ENCODE data around the gene SDK2.

Gene SDK2

DNA sequence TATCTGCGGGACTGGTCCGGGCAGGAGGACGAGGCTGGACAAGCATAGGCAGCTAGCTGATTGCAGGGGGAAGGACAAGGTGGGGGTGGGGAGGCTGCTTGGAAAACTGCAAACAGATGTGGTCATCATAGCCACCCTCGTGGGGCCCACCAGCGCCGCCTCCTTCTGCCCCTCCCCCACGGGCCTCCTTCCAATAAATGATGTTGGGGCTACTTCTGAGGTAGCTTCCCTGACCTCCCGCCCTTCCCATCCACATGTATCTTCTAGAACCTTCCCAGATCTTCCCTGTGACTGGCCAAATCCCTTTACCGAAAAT lies 320.1 kb downstream of the SDK2 start:
- TF ChIP-seq, protein P1, sequence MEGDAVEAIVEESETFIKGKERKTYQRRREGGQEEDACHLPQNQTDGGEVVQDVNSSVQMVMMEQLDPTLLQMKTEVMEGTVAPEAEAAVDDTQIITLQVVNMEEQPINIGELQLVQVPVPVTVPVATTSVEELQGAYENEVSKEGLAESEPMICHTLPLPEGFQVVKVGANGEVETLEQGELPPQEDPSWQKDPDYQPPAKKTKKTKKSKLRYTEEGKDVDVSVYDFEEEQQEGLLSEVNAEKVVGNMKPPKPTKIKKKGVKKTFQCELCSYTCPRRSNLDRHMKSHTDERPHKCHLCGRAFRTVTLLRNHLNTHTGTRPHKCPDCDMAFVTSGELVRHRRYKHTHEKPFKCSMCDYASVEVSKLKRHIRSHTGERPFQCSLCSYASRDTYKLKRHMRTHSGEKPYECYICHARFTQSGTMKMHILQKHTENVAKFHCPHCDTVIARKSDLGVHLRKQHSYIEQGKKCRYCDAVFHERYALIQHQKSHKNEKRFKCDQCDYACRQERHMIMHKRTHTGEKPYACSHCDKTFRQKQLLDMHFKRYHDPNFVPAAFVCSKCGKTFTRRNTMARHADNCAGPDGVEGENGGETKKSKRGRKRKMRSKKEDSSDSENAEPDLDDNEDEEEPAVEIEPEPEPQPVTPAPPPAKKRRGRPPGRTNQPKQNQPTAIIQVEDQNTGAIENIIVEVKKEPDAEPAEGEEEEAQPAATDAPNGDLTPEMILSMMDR (IDR thresholded peaks at IDR 0.05; ENCODE audit: insufficient read depth, missing control alignments), result no peak
- no peak for DNase-seq (ENCODE audit: insufficient read length, low spot score)
- FAIRE-seq, result no peak

DNA sequence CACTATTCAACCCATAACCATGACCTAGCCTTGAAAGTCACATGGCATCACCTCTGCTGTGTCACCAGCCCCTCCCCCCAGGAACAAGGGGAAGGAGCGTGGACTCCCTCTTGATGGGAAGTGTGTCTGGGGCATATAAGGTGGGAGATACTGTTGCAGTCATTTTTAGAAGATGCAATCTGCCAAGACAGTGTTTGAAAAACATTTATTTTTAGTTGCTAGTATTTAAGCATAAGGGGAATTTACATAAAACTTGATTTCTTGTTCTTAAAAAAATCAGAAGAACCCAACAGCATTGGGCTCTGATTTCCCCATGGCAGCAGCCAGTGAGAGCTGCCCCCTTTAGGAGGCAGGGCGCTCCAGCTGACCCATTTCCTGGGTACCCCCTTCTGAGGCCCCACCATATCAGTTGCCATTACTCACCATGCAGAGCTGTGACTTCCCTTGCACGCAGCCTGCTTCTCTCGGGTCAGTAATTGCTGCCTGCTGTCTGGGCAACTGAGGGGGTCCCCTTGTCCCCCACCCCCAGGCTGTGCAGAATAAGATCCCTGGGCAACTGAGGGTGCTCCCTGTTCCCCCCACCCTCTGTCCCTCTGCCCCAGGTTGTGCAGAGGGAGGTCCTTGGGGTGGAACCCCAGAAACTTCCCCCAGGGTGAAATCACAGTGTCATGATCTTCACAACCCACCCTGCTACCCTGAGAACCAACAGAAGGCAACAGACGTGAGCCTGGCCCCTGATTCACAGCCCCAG lies 320.7 kb downstream of the SDK2 start:
- FAIRE-seq, result no peak
- TF ChIP-seq, protein P1 (IDR thresholded peaks at IDR 0.05; ENCODE audit: insufficient read depth, missing control alignments), result no peak
- DNase-seq (ENCODE audit: insufficient read length, low spot score), result no peak

DNA sequence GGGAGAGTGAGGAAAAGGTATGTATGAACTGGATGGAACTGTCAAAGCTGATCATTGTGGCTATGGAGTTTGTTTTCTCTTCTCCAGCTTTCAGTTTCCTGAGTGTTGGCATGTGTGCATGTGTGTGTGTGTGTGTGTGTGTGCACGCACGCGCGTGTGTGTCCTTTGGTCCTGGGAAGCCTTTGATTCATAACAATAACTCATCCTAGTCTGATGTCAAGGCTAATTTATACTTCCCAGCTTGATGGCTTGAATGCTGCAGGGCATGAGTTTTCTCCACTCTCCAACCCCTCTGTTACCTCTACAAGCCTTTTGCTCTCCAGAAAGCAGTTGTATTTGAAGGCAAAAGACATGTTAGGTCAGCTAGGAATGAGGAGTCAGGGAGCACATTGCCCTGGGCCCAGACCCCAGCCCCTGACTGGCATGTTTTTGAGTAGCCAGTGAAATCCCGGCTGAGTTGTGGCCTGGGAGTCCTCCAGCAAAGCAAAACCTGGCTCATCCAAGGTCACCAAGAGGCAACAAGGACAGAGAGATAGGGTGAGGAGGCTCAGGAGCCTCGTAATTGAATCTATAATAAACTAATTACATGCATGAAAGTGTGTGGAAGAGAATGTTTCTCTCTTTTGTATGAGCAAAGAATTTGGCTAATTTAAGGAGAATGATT lies 323.5 kb downstream of the SDK2 start:
- TF ChIP-seq, protein P1 (IDR thresholded peaks at IDR 0.05; ENCODE audit: insufficient read depth, missing control alignments), result no peak
- no peak for DNase-seq (ENCODE audit: insufficient read length, low spot score)
- FAIRE-seq, result no peak

DNA sequence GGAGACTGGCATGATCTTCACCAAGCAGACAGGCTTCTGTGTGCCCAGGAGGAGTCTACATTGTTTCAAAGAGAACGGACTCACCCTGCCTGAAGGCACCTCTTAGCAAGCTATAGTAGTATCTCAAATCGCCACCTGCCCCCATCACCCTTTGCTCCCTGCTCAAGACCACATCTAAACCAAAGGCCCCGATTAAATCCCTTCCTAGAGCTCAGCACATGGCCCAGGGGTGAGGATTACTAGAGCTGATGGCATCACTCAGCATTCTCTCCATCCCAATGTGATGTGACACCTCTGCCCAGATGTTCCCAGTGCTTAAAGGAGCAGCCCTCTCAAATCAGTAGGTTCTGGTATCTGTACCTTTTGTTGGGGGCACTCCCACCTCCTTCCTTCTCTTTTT lies 324.5 kb downstream of the SDK2 start:
- TF ChIP-seq, protein P1 (IDR thresholded peaks at IDR 0.05; ENCODE audit: insufficient read depth, missing control alignments), result no peak
- DNase-seq (ENCODE audit: insufficient read length, low spot score) (no peak), FAIRE-seq (no peak)

DNA sequence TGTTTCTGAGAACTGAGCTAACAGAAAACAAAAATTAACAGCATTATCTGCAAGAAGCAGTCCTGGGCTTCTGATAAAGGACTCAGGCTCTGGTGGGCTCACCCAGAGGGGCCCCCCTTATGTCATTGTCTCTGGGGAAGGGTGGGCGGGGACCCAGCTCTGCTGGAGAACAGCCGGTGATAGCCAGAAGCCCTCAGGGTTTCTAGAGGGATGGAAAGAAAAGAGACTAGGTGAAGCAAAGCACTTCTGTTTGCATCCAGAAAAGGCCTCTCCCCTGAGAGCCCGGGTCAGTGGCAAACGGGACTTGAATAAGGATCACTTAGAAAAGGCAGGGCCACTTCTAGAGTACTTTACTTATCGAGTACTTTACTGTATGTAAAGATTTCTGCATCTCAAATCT lies 325.4 kb downstream of the SDK2 start:
- TF ChIP-seq, protein P1 (IDR thresholded peaks at IDR 0.05; ENCODE audit: insufficient read depth, missing control alignments), result no peak
- FAIRE-seq (no peak), DNase-seq (ENCODE audit: insufficient read length, low spot score) (no peak)

DNA sequence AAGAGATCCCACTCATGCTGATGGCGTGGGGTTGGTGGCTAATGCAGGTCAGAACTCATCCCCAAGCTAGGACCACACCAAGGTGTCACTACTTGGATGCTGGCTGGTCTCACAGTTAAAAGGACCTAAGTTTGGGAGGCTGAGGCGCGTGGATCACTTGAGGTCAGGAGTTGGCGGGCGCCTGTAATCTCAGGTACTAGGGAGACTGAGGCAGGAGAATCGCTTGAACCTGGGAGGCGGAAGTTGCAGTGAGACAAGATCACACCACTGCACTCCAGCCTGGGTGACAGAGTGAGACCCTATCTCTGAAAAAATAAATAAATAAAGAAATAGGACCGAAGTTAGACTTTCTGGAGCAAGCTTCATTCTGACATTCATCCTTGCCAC lies 325.8 kb downstream of the SDK2 start:
- no peak for DNase-seq (ENCODE audit: insufficient read length, low spot score)
- FAIRE-seq, result no peak
- TF ChIP-seq, protein P1 (IDR thresholded peaks at IDR 0.05; ENCODE audit: insufficient read depth, missing control alignments), result no peak
